ENCODE measurements around the gene TMEM179B. TPM values are rescaled to one million over a fixed set of nuclear protein-coding genes. Genes with fewer than 3 reads are reported as not detected.
"Not testable (repeated sequence)": the region's sequence is repeated elsewhere in the genome, so short reads cannot be mapped to it uniquely, and the experiment has no call there.

Gene TMEM179B, protein sequence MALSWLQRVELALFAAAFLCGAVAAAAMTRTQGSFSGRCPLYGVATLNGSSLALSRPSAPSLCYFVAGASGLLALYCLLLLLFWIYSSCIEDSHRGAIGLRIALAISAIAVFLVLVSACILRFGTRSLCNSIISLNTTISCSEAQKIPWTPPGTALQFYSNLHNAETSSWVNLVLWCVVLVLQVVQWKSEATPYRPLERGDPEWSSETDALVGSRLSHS
- polyA plus RNA-seq (35.4 to 76.4 TPM (median 38.6 TPM) in 3 replicates), polyA minus RNA-seq (42.7 to 71.3 TPM (median 55.8 TPM) in 3 replicates)
- 5.0 TPM for polyA plus RNA-seq (2011; ENCODE audit: low read depth)
- polyA plus RNA-seq (2011; cell fraction: cytosol; rRNA removed) = 60.1 and 62.0 TPM in 2 replicates
- 55.4 and 59.9 TPM in 2 replicates for polyA plus RNA-seq (2011; cell fraction: nucleus; rRNA removed)
- 48.7 and 52.8 TPM in 2 replicates for polyA plus RNA-seq (2012; ENCODE audit: low replicate concordance)
- 92.9 TPM for polyA minus RNA-seq (2011; cell fraction: cytosol; rRNA and poly(A)+ RNA removed)
- 22.5 and 24.1 TPM in 2 replicates for polyA minus RNA-seq (2011; cell fraction: nucleus; rRNA and poly(A)+ RNA removed)

DNA sequence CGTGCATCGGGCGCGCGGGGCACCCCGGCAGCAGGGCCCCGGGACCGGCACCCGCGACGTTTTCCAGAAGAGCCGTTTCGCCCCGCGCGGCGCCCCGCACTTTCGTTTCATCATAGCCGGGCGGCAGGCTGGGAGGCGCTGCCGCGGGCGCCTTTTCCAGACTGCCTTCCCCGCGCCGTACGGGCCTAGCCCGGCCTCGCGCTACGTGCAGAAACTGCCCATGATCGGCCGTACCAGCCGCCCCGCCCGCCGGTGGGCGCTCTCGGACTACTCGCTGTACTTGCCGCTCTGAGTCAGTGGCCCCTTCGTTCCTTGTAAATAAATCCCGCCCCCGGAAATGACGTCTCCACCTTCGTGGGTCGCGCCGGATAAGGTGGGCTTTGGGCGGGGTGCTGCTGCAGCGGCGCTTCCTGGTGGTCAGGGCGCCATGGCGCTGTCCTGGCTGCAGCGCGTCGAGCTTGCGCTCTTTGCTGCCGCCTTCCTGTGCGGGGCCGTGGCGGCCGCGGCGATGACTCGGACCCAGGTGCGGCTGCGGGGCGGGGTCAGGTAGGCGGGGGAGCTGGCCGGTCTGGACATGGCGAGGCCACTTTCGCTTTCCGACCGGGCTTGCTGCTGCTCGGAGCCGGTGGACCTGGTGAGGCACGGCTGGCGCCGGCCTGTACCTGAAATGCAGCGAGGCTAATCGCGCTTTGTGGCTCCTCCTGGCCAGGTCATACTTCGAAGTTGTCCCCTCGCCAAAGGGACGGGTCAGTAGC lies at the start of gene TMEM179B:
Gene TMEM179B, plus strand, starts transcription at position 398 of the 755 bp plus-strand sequence. Its CDS starts 30 bp downstream, at position 428.
- no peaks in the 10 kb centered on the region for H3K9me1 ChIP-seq (ENCODE audit: control insufficient read depth, extremely low read depth, insufficient read depth, low read length)
- peaks cover 0 to 21% of the 10 kb centered on the region in 2 experiments for H3K36me3 ChIP-seq (ENCODE audit: control insufficient read depth in 2 of 2, extremely low read depth in 1 of 2, insufficient read depth in 2 of 2, low read length in 2 of 2)
- peak within 1 kb of the TSS; percentile 97 for H3K9ac ChIP-seq (ENCODE audit: control insufficient read depth, extremely low read depth, insufficient read depth, low read length)
- dilution Hi-C loops (cut with MboI; ENCODE audit: extremely low pct_ligation_motif_present, low sequenced_read_pairs) = no loop called here
- TF ChIP-seq, protein P1, sequence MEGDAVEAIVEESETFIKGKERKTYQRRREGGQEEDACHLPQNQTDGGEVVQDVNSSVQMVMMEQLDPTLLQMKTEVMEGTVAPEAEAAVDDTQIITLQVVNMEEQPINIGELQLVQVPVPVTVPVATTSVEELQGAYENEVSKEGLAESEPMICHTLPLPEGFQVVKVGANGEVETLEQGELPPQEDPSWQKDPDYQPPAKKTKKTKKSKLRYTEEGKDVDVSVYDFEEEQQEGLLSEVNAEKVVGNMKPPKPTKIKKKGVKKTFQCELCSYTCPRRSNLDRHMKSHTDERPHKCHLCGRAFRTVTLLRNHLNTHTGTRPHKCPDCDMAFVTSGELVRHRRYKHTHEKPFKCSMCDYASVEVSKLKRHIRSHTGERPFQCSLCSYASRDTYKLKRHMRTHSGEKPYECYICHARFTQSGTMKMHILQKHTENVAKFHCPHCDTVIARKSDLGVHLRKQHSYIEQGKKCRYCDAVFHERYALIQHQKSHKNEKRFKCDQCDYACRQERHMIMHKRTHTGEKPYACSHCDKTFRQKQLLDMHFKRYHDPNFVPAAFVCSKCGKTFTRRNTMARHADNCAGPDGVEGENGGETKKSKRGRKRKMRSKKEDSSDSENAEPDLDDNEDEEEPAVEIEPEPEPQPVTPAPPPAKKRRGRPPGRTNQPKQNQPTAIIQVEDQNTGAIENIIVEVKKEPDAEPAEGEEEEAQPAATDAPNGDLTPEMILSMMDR (optimal IDR thresholded peaks at IDR 0.05 in 1 of 3, IDR thresholded peaks at IDR 0.05 in 1 of 3, conservative IDR thresholded peaks at IDR 0.05 in 1 of 3; ENCODE audit: extremely low read depth in 1 of 3, insufficient read depth in 2 of 3, low read length in 3 of 3) = peak; percentile 47 to 80 (median 71)
- no peak for TF ChIP-seq EZH2 (IDR thresholded peaks at IDR 0.05; ENCODE audit: low read length)
- peak within 1 kb of the TSS; percentile 66 for H3K4me2 ChIP-seq (ENCODE audit: control insufficient read depth, extremely low read depth, insufficient read depth, low read depth, low read length)
- peak within 1 kb of the TSS; percentile 75 for H2AFZ ChIP-seq (ENCODE audit: control insufficient read depth, low read length)
- no peaks in the 10 kb centered on the region for H3K27me3 ChIP-seq (ENCODE audit: control insufficient read depth, extremely low read depth, insufficient read depth, low read length)
- peak within 1 kb of the TSS; percentile 98 for H3K27ac ChIP-seq (ENCODE audit: control insufficient read depth, insufficient read depth, low read length)
- DNase-seq (ENCODE audit: low read depth, low spot score) (peak; percentile 86), FAIRE-seq (no peak)
- H3K9me3 ChIP-seq (ENCODE audit: control insufficient read depth, low read depth, low read length) = no peaks in the 10 kb centered on the region
- H3K4me3 ChIP-seq (ENCODE audit: control insufficient read depth in 2 of 3, extremely low read depth in 1 of 3, insufficient read depth in 2 of 3, low read depth in 1 of 3, low read length in 3 of 3) = peak within 1 kb of the TSS; percentile 78 to 100 (median 99)
- H3K4me1 ChIP-seq (ENCODE audit: control insufficient read depth, extremely low read depth, insufficient read depth, low read length) = peaks cover 29% of the 10 kb centered on the region
- peaks cover 38% of the 10 kb centered on the region for H3K79me2 ChIP-seq (ENCODE audit: control insufficient read depth, insufficient read depth, low read length)
- no peaks in the 10 kb centered on the region for H4K20me1 ChIP-seq (ENCODE audit: control insufficient read depth, extremely low read depth, insufficient read depth, low read length)

DNA sequence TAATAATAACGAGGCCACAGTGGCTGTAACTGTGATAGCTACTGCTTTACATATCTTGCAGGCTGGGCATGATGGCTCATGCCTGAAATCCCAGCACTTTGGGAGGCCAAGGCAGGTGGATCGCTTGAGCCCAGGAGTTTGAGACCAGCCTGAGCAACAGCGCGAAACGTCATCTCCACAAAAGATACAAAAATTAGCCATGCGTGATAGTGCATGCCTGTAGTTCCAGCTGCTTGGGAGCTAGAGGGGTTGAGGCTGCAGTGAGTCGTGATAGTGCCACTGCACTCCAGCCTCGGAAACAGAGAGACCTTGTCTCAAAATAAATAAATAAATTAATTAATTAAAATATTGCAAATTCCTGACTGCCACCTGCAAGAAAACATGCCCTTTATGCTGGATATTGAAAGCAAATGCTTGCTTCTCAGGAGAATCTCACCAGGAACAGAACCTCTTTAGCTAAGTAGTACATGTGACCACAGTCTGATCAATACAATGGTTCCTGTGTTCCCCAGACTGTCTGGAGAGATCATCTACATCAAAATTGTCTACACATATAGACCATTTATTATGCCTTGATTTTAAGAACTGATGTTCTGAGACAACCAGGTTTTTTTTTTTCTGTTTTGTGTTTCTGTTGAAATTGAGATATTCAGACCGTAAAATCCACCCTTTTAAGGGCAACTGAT lies 39.6 kb upstream of the TMEM179B start:
- Histone ChIP-seq H3K36me3 (ENCODE audit: control insufficient read depth in 2 of 2, extremely low read depth in 1 of 2, insufficient read depth in 2 of 2, low read length in 2 of 2) (peaks cover 7 to 11% of the 10 kb centered on the region in 2 experiments), H3K9me3 (ENCODE audit: control insufficient read depth, low read depth, low read length) (no peaks in the 10 kb centered on the region), H3K27ac (ENCODE audit: control insufficient read depth, insufficient read depth, low read length) (no peak overlapping the region), H3K9me1 (ENCODE audit: control insufficient read depth, extremely low read depth, insufficient read depth, low read length) (no peaks in the 10 kb centered on the region), H3K79me2 (ENCODE audit: control insufficient read depth, insufficient read depth, low read length) (peaks cover 9% of the 10 kb centered on the region), H3K9ac (ENCODE audit: control insufficient read depth, extremely low read depth, insufficient read depth, low read length) (peak overlapping the region; percentile 25), H3K4me3 (ENCODE audit: control insufficient read depth in 2 of 3, extremely low read depth in 1 of 3, insufficient read depth in 2 of 3, low read depth in 1 of 3, low read length in 3 of 3) (no peak overlapping the region), H3K4me1 (ENCODE audit: control insufficient read depth, extremely low read depth, insufficient read depth, low read length) (no peaks in the 10 kb centered on the region), H2AFZ (ENCODE audit: control insufficient read depth, low read length) (no peak overlapping the region), H3K27me3 (ENCODE audit: control insufficient read depth, extremely low read depth, insufficient read depth, low read length) (no peaks in the 10 kb centered on the region), H4K20me1 (ENCODE audit: control insufficient read depth, extremely low read depth, insufficient read depth, low read length) (no peaks in the 10 kb centered on the region), H3K4me2 (ENCODE audit: control insufficient read depth, extremely low read depth, insufficient read depth, low read depth, low read length) (no peak overlapping the region)
- no peak for FAIRE-seq
- DNase-seq (ENCODE audit: low read depth, low spot score) = no peak
- no peak for TF ChIP-seq EZH2 (IDR thresholded peaks at IDR 0.05; ENCODE audit: low read length)
- TF ChIP-seq, protein P1 (optimal IDR thresholded peaks at IDR 0.05 in 1 of 3, IDR thresholded peaks at IDR 0.05 in 1 of 3, conservative IDR thresholded peaks at IDR 0.05 in 1 of 3; ENCODE audit: extremely low read depth in 1 of 3, insufficient read depth in 2 of 3, low read length in 3 of 3) = no peak
- dilution Hi-C loops (cut with MboI; ENCODE audit: extremely low pct_ligation_motif_present, low sequenced_read_pairs) = no loop called here

DNA sequence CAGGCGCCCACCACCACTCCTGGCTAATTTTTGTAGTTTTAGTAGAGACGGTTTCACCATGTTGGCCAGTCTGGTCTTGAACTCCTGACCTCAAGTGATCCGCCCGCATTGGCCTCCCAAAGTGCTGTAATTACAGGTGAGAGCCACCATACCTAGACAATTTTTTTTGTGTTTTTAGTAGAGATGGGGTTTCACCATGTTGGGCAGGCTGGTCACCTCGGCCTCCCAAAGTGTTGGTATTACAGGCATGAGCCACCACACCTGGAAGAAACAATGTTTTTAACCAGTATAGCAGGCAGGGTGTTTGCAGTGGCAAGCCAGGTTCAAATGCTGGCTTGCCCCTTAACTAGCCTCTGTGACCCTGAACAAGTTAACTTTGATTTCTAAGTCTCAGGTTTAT lies 37.3 kb upstream of the TMEM179B start:
- Histone ChIP-seq H3K36me3 (ENCODE audit: control insufficient read depth in 2 of 2, extremely low read depth in 1 of 2, insufficient read depth in 2 of 2, low read length in 2 of 2) (peaks cover 9 to 17% of the 10 kb centered on the region in 2 experiments), H3K4me1 (ENCODE audit: control insufficient read depth, extremely low read depth, insufficient read depth, low read length) (peaks cover 11% of the 10 kb centered on the region), H3K79me2 (ENCODE audit: control insufficient read depth, insufficient read depth, low read length) (peaks cover 16% of the 10 kb centered on the region)
- dilution Hi-C loops (cut with MboI; ENCODE audit: extremely low pct_ligation_motif_present, low sequenced_read_pairs); H4K20me1 ChIP-seq (ENCODE audit: control insufficient read depth, extremely low read depth, insufficient read depth, low read length); H3K4me3 ChIP-seq (ENCODE audit: control insufficient read depth in 2 of 3, extremely low read depth in 1 of 3, insufficient read depth in 2 of 3, low read depth in 1 of 3, low read length in 3 of 3); H3K9me1 ChIP-seq (ENCODE audit: control insufficient read depth, extremely low read depth, insufficient read depth, low read length); H3K9me3 ChIP-seq (ENCODE audit: control insufficient read depth, low read depth, low read length); H3K9ac ChIP-seq (ENCODE audit: control insufficient read depth, extremely low read depth, insufficient read depth, low read length); H2AFZ ChIP-seq (ENCODE audit: control insufficient read depth, low read length); H3K27me3 ChIP-seq (ENCODE audit: control insufficient read depth, extremely low read depth, insufficient read depth, low read length); FAIRE-seq; H3K27ac ChIP-seq (ENCODE audit: control insufficient read depth, insufficient read depth, low read length); H3K4me2 ChIP-seq (ENCODE audit: control insufficient read depth, extremely low read depth, insufficient read depth, low read depth, low read length); DNase-seq (ENCODE audit: low read depth, low spot score): not testable (repeated sequence)
